Nephron (organoid): ENCODE results near the gene CYP1A1.

Experiments
- H3K27ac Mint-ChIP-seq, 3 experiments: 2 replicates each; pipeline ENCODE4 v1.8.0; 2020; ENCODE audit warnings: mixed read lengths in 3 of 3, mild to moderate bottlenecking in 2 of 3, moderate library complexity in 1 of 3
- H3K27me3 Mint-ChIP-seq: 2 replicates; pipeline ENCODE4 v1.8.0; 2021; ENCODE audit warnings: low read depth, mild to moderate bottlenecking, moderate library complexity, mixed read lengths
- H3K36me3 Mint-ChIP-seq: 2 replicates; pipeline ENCODE4 v1.8.0; 2020; ENCODE audit warnings: low read depth, mixed read lengths
- H3K4me1 Mint-ChIP-seq: 2 replicates; pipeline ENCODE4 v1.8.0; 2020; ENCODE audit warnings: mixed read lengths
- H3K4me3 Mint-ChIP-seq, 3 experiments: 2 replicates each; pipeline ENCODE4 v1.8.0; 2020; ENCODE audit warnings: mild to moderate bottlenecking in 3 of 3, mixed read lengths in 3 of 3, moderate library complexity in 2 of 3
- H3K9me3 Mint-ChIP-seq: 2 replicates; pipeline ENCODE4 v1.8.0; 2020; ENCODE audit warnings: mixed read lengths
- TF ChIP-seq, protein P1 (sequence below), 3 experiments: fragments of 200-600 bp; sonication (generic); IDR thresholded peaks; one replicate each; pipeline ENCODE4 v1.5.0; 2021; ENCODE audit warnings: antibody characterized with exemption in 3 of 3; ENCODE audit not compliant: unreplicated experiment in 3 of 3

The CYP1A1 gene

GRCh38 chr15:74696398-74696729 lies 29.0 kb downstream of the CYP1A1 start:
- Mint-ChIP-seq H3K27me3 (peaks cover 9% of the 10 kb centered on the region), H3K4me3 (peak overlapping the region; percentile 99 to 100 (median 100)), H3K36me3 (peaks cover 3% of the 10 kb centered on the region), H3K4me1 (peaks cover 36% of the 10 kb centered on the region), H3K9me3 (no peaks in the 10 kb centered on the region), H3K27ac (peak overlapping the region; percentile 91 to 99 (median 96))
- TF ChIP-seq, protein P1, sequence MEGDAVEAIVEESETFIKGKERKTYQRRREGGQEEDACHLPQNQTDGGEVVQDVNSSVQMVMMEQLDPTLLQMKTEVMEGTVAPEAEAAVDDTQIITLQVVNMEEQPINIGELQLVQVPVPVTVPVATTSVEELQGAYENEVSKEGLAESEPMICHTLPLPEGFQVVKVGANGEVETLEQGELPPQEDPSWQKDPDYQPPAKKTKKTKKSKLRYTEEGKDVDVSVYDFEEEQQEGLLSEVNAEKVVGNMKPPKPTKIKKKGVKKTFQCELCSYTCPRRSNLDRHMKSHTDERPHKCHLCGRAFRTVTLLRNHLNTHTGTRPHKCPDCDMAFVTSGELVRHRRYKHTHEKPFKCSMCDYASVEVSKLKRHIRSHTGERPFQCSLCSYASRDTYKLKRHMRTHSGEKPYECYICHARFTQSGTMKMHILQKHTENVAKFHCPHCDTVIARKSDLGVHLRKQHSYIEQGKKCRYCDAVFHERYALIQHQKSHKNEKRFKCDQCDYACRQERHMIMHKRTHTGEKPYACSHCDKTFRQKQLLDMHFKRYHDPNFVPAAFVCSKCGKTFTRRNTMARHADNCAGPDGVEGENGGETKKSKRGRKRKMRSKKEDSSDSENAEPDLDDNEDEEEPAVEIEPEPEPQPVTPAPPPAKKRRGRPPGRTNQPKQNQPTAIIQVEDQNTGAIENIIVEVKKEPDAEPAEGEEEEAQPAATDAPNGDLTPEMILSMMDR (IDR thresholded peaks at IDR 0.05; ENCODE audit: unreplicated experiment in 3 of 3): no peak

DNA sequence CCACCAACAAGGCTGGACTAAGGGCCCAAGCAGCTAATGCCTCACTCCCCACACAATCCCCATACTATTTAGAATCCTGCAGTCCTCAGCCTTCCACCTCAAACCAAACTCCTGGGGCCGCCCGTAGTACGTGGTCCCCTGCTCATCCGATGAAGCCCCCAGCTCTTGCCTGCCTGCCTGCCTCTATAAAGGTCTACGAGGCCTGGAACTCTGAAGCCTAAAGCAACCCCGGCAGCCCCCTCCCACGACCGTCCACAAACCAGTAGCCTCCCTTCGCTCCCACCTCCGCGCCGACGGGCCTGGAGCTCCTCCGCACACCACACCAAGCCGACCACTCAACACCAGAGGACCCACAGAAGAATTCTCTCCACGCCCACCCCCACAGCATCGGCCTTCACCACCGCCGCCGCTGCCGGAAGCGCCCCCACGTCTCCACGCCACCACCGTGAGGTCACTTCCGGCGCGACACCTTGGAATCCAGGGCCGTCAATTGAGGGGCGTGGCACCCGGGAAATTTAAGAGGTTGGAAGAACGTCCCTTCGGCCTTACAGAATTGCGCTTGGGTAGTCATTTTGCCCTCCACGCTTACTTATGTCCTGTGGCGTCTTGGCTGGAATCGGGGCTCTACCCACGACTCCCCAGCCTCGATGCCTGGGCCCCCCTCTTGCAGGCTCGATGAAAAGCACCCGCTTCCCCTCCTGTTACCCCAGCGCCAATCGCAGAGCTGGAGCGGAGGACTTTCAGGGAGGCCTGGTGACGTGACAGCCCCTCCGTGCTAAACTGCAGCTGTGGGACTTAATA lies 29.5 kb downstream of the CYP1A1 start, which contains the start of gene EDC3:
TSS of gene EDC3 (minus strand) at position 428 of the 801 bp plus-strand sequence. CDS start 20,900 bp downstream, outside the sequence.
- Mint-ChIP-seq H3K4me3 (peak within 1 kb of the TSS; percentile 99 to 100 (median 100)), H3K9me3 (no peaks in the 10 kb centered on the region), H3K36me3 (peaks cover 9% of the 10 kb centered on the region), H3K4me1 (peaks cover 36% of the 10 kb centered on the region), H3K27me3 (peaks cover 7% of the 10 kb centered on the region), H3K27ac (peak within 1 kb of the TSS; percentile 91 to 99 (median 96))
- TF ChIP-seq, protein P1 (IDR thresholded peaks at IDR 0.05; ENCODE audit: unreplicated experiment in 3 of 3): no peak

DNA sequence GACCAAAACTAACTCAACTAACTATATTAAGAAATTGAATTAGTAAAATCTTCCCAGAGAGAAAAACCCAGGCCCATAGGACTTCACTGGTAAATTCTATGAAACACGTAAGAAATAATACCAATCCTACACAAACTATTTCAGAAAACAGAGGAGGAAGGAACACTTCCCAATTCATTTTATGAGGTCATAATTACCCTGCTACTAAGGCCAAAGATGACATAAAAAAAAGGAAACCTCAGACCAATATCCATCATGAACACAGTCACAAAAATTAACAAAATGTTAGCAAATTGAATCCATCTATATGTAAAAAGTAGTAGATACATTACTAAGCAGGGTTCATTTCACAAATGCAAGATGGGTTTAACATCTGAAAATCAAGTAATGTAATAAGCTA lies 33.0 kb downstream of the CYP1A1 start:
- H3K27ac Mint-ChIP-seq: no peak overlapping the region
- no peaks in the 10 kb centered on the region for H3K27me3 Mint-ChIP-seq
- no peaks in the 10 kb centered on the region for H3K9me3 Mint-ChIP-seq
- peaks cover 35% of the 10 kb centered on the region for H3K36me3 Mint-ChIP-seq
- TF ChIP-seq, protein P1 (IDR thresholded peaks at IDR 0.05; ENCODE audit: unreplicated experiment in 3 of 3): no peak
- peaks cover 36% of the 10 kb centered on the region for H3K4me1 Mint-ChIP-seq
- H3K4me3 Mint-ChIP-seq: peak overlapping the region in 1 of 3 experiments; percentile 21

DNA sequence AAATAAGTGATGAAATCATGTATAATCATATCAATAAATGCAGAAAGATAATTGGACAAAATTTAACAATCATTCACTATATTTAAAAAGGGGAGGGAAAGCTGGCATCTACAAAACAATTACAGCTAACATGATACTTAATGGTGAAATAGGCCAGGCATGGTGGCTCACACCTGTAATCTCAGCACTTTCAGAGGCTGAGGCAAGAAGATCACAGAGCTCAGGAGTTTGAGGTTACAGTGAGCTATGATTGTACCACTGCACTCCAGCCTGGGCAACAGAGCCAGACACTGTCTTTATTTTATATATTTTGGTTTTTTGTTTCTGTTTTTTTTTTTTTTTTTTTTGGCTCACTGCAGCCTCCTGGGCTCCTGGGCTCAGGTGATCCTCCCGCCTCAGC lies 41.6 kb downstream of the CYP1A1 start:
- Mint-ChIP-seq H3K4me1 (no peaks in the 10 kb centered on the region), H3K4me3 (no peak overlapping the region), H3K27me3 (no peaks in the 10 kb centered on the region), H3K27ac (no peak overlapping the region), H3K9me3 (peaks cover 13% of the 10 kb centered on the region), H3K36me3 (peaks cover 48% of the 10 kb centered on the region)
- TF ChIP-seq, protein P1 (IDR thresholded peaks at IDR 0.05; ENCODE audit: unreplicated experiment in 3 of 3): no peak

DNA sequence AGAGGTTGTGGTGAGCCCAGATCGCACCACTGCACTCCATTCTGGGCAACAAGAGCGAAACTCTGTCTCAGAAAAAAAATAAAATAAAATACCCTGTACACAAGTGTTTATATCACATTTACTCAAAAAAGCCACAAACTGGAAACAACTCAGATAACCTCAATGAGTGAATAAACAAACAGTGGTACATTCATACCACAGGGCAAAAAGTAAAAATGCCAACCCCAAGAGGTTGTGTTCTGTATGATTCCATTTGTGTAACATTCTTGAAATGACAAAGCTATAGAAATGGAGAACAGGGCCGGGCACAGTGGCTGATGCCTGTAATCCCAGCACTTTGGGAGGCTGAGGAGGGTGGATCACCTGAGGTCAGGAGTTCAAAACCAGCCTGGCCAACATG lies 42.4 kb downstream of the CYP1A1 start:
- Mint-ChIP-seq H3K4me1 (no peaks in the 10 kb centered on the region), H3K27ac (no peak overlapping the region), H3K4me3 (no peak overlapping the region), H3K36me3 (peaks cover 43% of the 10 kb centered on the region), H3K27me3 (no peaks in the 10 kb centered on the region), H3K9me3 (peaks cover 13% of the 10 kb centered on the region)
- TF ChIP-seq, protein P1 (IDR thresholded peaks at IDR 0.05; ENCODE audit: unreplicated experiment in 3 of 3): no peak

GRCh38 chr15:74680456-74680855 lies 44.9 kb downstream of the CYP1A1 start:
- H3K9me3 Mint-ChIP-seq: peaks cover 11% of the 10 kb centered on the region
- H3K36me3 Mint-ChIP-seq: peaks cover 32% of the 10 kb centered on the region
- TF ChIP-seq, protein P1 (IDR thresholded peaks at IDR 0.05; ENCODE audit: unreplicated experiment in 3 of 3): no peak
- no peaks in the 10 kb centered on the region for H3K4me1 Mint-ChIP-seq
- H3K27me3 Mint-ChIP-seq: no peaks in the 10 kb centered on the region
- no peak overlapping the region for H3K4me3 Mint-ChIP-seq
- H3K27ac Mint-ChIP-seq: no peak overlapping the region
